GM21381 (cell line): Measurements from ENCODE around the gene CAMTA2.

Source experiments
- ATAC-seq: cut with Tn5 transposase; IDR thresholded peaks from one replicate; pipeline ENCODE4 v1.9.1; 2021; ENCODE audit warnings: mild to moderate bottlenecking, moderate library complexity; ENCODE audit not compliant: unreplicated experiment

The CAMTA2 gene

GRCh38 chr17:4947411-4948165 is 39.9 kb downstream of the CAMTA2 start:
- ATAC-seq: peak; percentile 7

- ATAC-seq: no peak
These were observed 40.5 kb downstream of the CAMTA2 start for GRCh38 chr17:4947010-4947410.

- ATAC-seq: no peak
These were observed 41.0 kb downstream of the CAMTA2 start for GRCh38 chr17:4946312-4946976.

- no peak for ATAC-seq
These were observed 41.6 kb downstream of the CAMTA2 start for GRCh38 chr17:4945944-4946280.

GRCh38 chr17:4945176-4945943 is 42.1 kb downstream of the CAMTA2 start:
- ATAC-seq: no peak

- ATAC-seq: no peak
These were observed 42.8 kb downstream of the CAMTA2 start for GRCh38 chr17:4944554-4945175.

- ATAC-seq: no peak
These were observed 43.3 kb downstream of the CAMTA2 start for GRCh38 chr17:4944163-4944553.

- no peak for ATAC-seq
These were observed 44.5 kb downstream of the CAMTA2 start for GRCh38 chr17:4942760-4943508.

GRCh38 chr17:4941319-4941610 is 46.2 kb downstream of the CAMTA2 start:
- ATAC-seq: no peak

- no peak for ATAC-seq
These were observed 46.7 kb downstream of the CAMTA2 start for GRCh38 chr17:4940555-4941318.

GRCh38 chr17:4939796-4940554 is 47.5 kb downstream of the CAMTA2 start, which contains the start of the genes RNF167 and SLC25A11:
Gene RNF167 (plus strand): TSS chr17:4940268. CDS start chr17:4940910, 642 bp downstream.
Gene SLC25A11 (minus strand): TSS chr17:4940046. CDS start chr17:4939910, 136 bp downstream.
- peak; percentile 71 for ATAC-seq

- peak; percentile 8 for ATAC-seq
These were observed 48.0 kb downstream of the CAMTA2 start for GRCh38 chr17:4939546-4939795.

- ATAC-seq: no peak
These were observed 48.6 kb downstream of the CAMTA2 start for GRCh38 chr17:4938688-4939545.

GRCh38 chr17:4938069-4938491 is 49.4 kb downstream of the CAMTA2 start:
- ATAC-seq: no peak

GRCh38 chr17:4937553-4937952 is 49.9 kb downstream of the CAMTA2 start:
- no peak for ATAC-seq

- no peak for ATAC-seq
These were observed 51.0 kb downstream of the CAMTA2 start for GRCh38 chr17:4936436-4936835.

GRCh38 chr17:4935650-4936049 is 51.8 kb downstream of the CAMTA2 start:
- ATAC-seq: no peak

- ATAC-seq: peak; percentile 54
These were observed 53.1 kb downstream of the CAMTA2 start for GRCh38 chr17:4934173-4934979.
